DMS153 (cell line): ENCODE results near the gene SRGAP3.
A peak's percentile ranks its signal among the peaks of the same experiment; 100 is the strongest.

Source experiments
- DNase-seq: peaks from one replicate; lab custom pipeline; 2025; lab: John Stamatoyannopoulos, UW

The SRGAP3 gene

GRCh38 chr3:9047452-9048346 is 201.7 kb downstream of the SRGAP3 start:
- peak; percentile 39 for DNase-seq

- no peak for DNase-seq
Observed at GRCh38 chr3:9045371-9045770, 204.1 kb downstream of the SRGAP3 start.

- DNase-seq = no peak
Observed at GRCh38 chr3:9043063-9043462, 206.4 kb downstream of the SRGAP3 start.

- no peak for DNase-seq
Observed at GRCh38 chr3:9041626-9042025, 207.8 kb downstream of the SRGAP3 start.

GRCh38 chr3:9040996-9041395 is 208.4 kb downstream of the SRGAP3 start:
- DNase-seq = no peak

GRCh38 chr3:9037144-9037711 is 212.2 kb downstream of the SRGAP3 start:
- peak; percentile 16 for DNase-seq

GRCh38 chr3:9036404-9037131 is 212.9 kb downstream of the SRGAP3 start:
- no peak for DNase-seq

- no peak for DNase-seq
Observed at GRCh38 chr3:9035961-9036360, 213.5 kb downstream of the SRGAP3 start.

GRCh38 chr3:9035473-9035872 is 214.0 kb downstream of the SRGAP3 start:
- no peak for DNase-seq

- DNase-seq = no peak
Observed at GRCh38 chr3:9033867-9034266, 215.6 kb downstream of the SRGAP3 start.

GRCh38 chr3:9032231-9032777 is 217.1 kb downstream of the SRGAP3 start:
- no peak for DNase-seq

- DNase-seq = no peak
Observed at GRCh38 chr3:9030034-9030433, 219.4 kb downstream of the SRGAP3 start.

- DNase-seq = no peak
Observed at GRCh38 chr3:9028134-9028533, 221.3 kb downstream of the SRGAP3 start.

- no peak for DNase-seq
Observed at GRCh38 chr3:9026320-9027045, 223.0 kb downstream of the SRGAP3 start.

- DNase-seq = no peak
Observed at GRCh38 chr3:9024341-9024740, 225.1 kb downstream of the SRGAP3 start.

- DNase-seq = no peak
Observed at GRCh38 chr3:9023226-9023590, 226.2 kb downstream of the SRGAP3 start.

GRCh38 chr3:9022305-9023225 is 226.9 kb downstream of the SRGAP3 start:
- no peak for DNase-seq

- DNase-seq = no peak
Observed at GRCh38 chr3:9021271-9022009, 228.0 kb downstream of the SRGAP3 start.

- no peak for DNase-seq
Observed at GRCh38 chr3:9020426-9020825, 229.0 kb downstream of the SRGAP3 start.
